Fibroblast of the aortic adventitia (primary cell): Measurements from ENCODE around the gene CRACDL. TPM values are rescaled to one million over a fixed set of nuclear protein-coding genes. Genes with fewer than 3 reads are reported as not detected.
"Not testable (repeated sequence)": the region's sequence is repeated elsewhere in the genome, so short reads cannot be mapped to it uniquely, and the experiment has no call there.

Experiments
- DNase-seq: peaks from one replicate; pipeline ENCODE4 v3.0.0-alpha.2; 2010; ENCODE audit warnings: low read depth
- H3K4me3 ChIP-seq: 2 replicates; pipeline ENCODE4 v1.5.1; 2011; ENCODE audit warnings: low read depth, mild to moderate bottlenecking, control low read depth, low read length, moderate library complexity
- total RNA-seq: library from RNA; depleted of rRNA; stranded (reverse); fragments of >200 nt; gene quantifications from 2 replicates; pipeline ENCODE4 v1.2.3, GENCODE V29; 2012; ENCODE audit warnings: low replicate concordance
- TF ChIP-seq, protein P1 (sequence below): IDR thresholded peaks from 2 replicates; pipeline ENCODE4 v1.5.1; 2011; ENCODE audit warnings: mild to moderate bottlenecking, low read length, control low read depth, inconsistent platforms; ENCODE audit not compliant: insufficient read depth

Gene CRACDL
- total RNA-seq, 1 donor = not detected

- DNase-seq = no peak
- TF ChIP-seq, protein P1, sequence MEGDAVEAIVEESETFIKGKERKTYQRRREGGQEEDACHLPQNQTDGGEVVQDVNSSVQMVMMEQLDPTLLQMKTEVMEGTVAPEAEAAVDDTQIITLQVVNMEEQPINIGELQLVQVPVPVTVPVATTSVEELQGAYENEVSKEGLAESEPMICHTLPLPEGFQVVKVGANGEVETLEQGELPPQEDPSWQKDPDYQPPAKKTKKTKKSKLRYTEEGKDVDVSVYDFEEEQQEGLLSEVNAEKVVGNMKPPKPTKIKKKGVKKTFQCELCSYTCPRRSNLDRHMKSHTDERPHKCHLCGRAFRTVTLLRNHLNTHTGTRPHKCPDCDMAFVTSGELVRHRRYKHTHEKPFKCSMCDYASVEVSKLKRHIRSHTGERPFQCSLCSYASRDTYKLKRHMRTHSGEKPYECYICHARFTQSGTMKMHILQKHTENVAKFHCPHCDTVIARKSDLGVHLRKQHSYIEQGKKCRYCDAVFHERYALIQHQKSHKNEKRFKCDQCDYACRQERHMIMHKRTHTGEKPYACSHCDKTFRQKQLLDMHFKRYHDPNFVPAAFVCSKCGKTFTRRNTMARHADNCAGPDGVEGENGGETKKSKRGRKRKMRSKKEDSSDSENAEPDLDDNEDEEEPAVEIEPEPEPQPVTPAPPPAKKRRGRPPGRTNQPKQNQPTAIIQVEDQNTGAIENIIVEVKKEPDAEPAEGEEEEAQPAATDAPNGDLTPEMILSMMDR = no peak
Measured at GRCh38 chr2:98901291-98901690, 34.7 kb downstream of the CRACDL start.

GRCh38 chr2:98900721-98901120 lies 35.3 kb downstream of the CRACDL start:
- no peak for DNase-seq
- TF ChIP-seq, protein P1 = no peak
- H3K4me3 ChIP-seq = no peak overlapping the region

More at GRCh38 chr2:98901291-98901690, 34.7 kb downstream of the CRACDL start:
- no peak overlapping the region for H3K4me3 ChIP-seq

DNA sequence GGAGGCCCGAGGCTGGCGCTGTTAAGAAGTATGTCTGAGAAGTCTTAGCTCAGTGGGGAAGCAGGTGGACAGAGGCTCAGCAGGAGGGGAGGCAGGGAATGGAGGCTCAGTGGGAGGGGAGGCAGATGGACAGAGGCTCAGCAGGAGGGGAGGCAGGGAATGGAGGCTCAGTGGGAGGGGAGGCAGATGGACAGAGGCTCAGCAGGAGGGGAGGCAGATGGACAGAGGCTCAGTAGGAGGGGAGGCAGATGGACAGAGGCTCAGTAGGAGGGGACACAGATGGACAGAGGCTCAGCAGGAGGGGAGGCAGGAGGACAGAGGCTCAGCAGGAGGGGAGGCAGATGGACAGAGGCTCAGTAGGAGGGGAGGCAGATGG lies 36.3 kb downstream of the CRACDL start:
- DNase-seq = not testable (repeated sequence)

DNA sequence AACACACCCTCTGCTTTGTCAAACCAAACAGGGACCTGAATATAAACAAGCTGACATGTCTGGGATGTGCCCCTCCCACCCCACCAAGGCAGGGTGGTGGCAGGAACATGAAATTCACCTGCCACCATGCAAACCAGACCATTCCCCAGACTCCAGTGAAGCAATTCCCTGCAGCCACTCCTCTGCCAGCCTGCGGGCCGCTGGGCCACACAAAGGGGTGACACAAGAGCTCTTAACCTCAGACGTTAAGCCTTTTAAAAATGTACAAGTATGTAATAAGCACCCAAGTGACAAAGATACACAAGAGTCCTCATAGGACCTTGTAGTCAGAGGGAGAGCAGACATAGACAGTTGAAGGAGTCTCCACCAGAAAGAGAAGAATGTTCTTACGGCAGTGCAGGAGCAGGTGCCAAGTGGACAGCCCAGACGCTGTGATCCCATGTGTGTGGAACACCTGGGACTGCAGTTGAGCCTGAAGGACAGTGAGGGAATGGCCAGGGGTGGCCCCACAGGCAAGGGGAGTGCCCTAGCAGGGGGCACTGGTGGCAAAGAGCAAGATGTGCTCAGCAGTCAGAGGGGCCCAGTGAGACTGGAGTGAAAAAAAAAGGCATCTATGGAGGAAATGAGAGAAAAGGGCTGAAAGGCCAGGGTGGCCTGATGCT lies 36.9 kb downstream of the CRACDL start:
- TF ChIP-seq, protein P1 = no peak
- DNase-seq = no peak
- H3K4me3 ChIP-seq = no peak overlapping the region

More for the DNA sequence above, 36.3 kb downstream of the CRACDL start:
- not testable (repeated sequence) for H3K4me3 ChIP-seq

DNA sequence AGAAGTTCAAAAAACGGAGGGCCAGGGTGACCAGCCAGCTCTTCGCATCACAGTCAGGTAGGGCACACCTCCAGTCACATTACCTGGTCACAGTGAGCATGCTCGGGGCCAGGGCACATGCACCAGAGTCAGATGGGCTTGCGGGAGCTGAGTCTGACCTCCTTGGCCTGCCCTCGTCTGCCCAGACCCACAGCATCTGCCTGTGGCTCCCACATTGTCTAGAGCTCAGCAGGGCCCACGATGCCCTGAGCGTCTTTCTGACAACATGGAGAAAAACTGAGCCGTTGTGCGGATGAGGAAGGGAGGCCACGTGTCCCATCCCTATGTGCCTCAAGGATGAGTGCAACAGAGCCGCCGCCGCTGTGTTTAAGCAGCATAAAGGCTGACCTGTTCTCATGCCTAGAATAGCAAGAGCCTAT lies 37.6 kb downstream of the CRACDL start:
- no peak for DNase-seq
- H3K4me3 ChIP-seq = no peak overlapping the region
- TF ChIP-seq, protein P1 = no peak

DNA sequence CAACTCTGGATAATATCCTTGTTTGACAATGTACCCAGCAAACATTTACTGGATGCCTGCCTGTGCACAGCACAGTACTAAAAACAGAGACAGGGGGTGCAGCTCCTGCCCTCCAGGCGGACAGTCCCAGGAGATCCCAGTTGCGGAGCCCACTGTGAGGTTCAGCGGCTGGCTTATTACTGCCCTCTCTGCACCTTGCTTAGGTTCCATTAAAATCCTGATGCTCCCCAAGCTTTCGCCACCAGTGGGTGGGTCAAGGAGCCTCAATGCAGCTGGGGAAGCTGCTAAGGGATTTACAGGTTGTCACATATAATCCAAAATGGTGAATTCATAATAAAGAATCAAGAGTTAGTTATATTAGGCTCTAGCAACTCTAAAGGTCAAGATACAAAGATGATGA lies 38.3 kb downstream of the CRACDL start:
- TF ChIP-seq, protein P1 = no peak
- no peak overlapping the region for H3K4me3 ChIP-seq
- DNase-seq = no peak

- no peak overlapping the region for H3K4me3 ChIP-seq
- DNase-seq = no peak
- TF ChIP-seq, protein P1 = no peak
Measured at GRCh38 chr2:98896944-98897343, 39.1 kb downstream of the CRACDL start.
